Measurements from ENCODE around the gene FAM118A.
A peak's percentile ranks its signal among the peaks of the same experiment; 100 is the strongest.

The FAM118A gene

GRCh38 chr22:45310977-45311531 is 1.3 kb downstream of the FAM118A start:
- H3K9me3 ChIP-seq (ENCODE audit: control extremely low read depth in 1 of 5, control insufficient read depth in 4 of 5, insufficient read depth in 2 of 5, low read depth in 1 of 5, low read length in 4 of 5), result no peaks in the 10 kb centered on the region
- peak overlapping the region in 1 of 2 experiments; percentile 81 for H3K27ac ChIP-seq (ENCODE audit: insufficient read depth in 1 of 2, low read depth in 1 of 2, low read length in 2 of 2, poor library complexity in 1 of 2, severe bottlenecking in 2 of 2)
- no peaks in the 10 kb centered on the region for H3K27me3 ChIP-seq (replicated peaks in 2 of 5; ENCODE audit: control insufficient read depth in 4 of 5, insufficient read depth in 5 of 5, low read length in 4 of 5)
- peaks cover 0 to 31% (median 24%) of the 10 kb centered on the region in 4 experiments for H3K4me1 ChIP-seq (ENCODE audit: control extremely low read depth in 1 of 4, control insufficient read depth in 4 of 4, insufficient read depth in 4 of 4, low read length in 3 of 4)
- ChIA-PET CTCF (interaction anchor here (0.9 to 1.2 kb wide), 5 partner anchors 13 to 66 kb away, joined by 3 to 4 read pairs (median 3); no protein-coding TSS in a partner anchor), POLR2A (interaction anchor here (1.5 kb wide), 1 partner anchor 12 kb away, joined by 3 read pairs; no protein-coding TSS in a partner anchor)
- H3K4me3 ChIP-seq (ENCODE audit: control insufficient read depth in 1 of 7, extremely low read depth in 1 of 7, insufficient read depth in 4 of 7, low read depth in 2 of 7, low read length in 6 of 7), result peak overlapping the region in 6 of 7 experiments; percentile 65 to 91 (median 76)
- no peaks in the 10 kb centered on the region for H3K36me3 ChIP-seq (ENCODE audit: control insufficient read depth in 4 of 4, insufficient read depth in 4 of 4, low read length in 3 of 4)
- DNase-seq, result no peak
- 64% methylated on average over 14 of the region's 14 CpGs for WGBS (ENCODE audit: insufficient coverage)

- Histone ChIP-seq H3K27me3 (replicated peaks in 2 of 5; ENCODE audit: control insufficient read depth in 4 of 5, insufficient read depth in 5 of 5, low read length in 4 of 5) (no peaks in the 10 kb centered on the region), H3K9me3 (ENCODE audit: control extremely low read depth in 1 of 5, control insufficient read depth in 4 of 5, insufficient read depth in 2 of 5, low read depth in 1 of 5, low read length in 4 of 5) (no peaks in the 10 kb centered on the region), H3K4me3 (ENCODE audit: control insufficient read depth in 1 of 7, extremely low read depth in 1 of 7, insufficient read depth in 4 of 7, low read depth in 2 of 7, low read length in 6 of 7) (no peak overlapping the region), H3K4me1 (ENCODE audit: control extremely low read depth in 1 of 4, control insufficient read depth in 4 of 4, insufficient read depth in 4 of 4, low read length in 3 of 4) (peaks cover 0 to 26% (median 24%) of the 10 kb centered on the region in 4 experiments), H3K36me3 (ENCODE audit: control insufficient read depth in 4 of 4, insufficient read depth in 4 of 4, low read length in 3 of 4) (no peaks in the 10 kb centered on the region), H3K27ac (ENCODE audit: insufficient read depth in 1 of 2, low read depth in 1 of 2, low read length in 2 of 2, poor library complexity in 1 of 2, severe bottlenecking in 2 of 2) (no peak overlapping the region)
- ChIA-PET CTCF (interaction anchor here (1.5 kb wide), 1 partner anchor 23 kb away, joined by 5 read pairs; no protein-coding TSS in a partner anchor), POLR2A (interaction anchor here (0.9 to 1.5 kb wide), 2 partner anchors 11 to 22 kb away, joined by 3 read pairs; no protein-coding TSS in a partner anchor)
- WGBS (ENCODE audit: insufficient coverage), result 90% methylated on average over 6 of the region's 8 CpGs
- DNase-seq, result no peak
These were observed 2.7 kb downstream of the FAM118A start for GRCh38 chr22:45312415-45312814.

GRCh38 chr22:45312856-45313255 is 3.1 kb downstream of the FAM118A start:
- DNase-seq, result no peak
- Histone ChIP-seq H3K9me3 (ENCODE audit: control extremely low read depth in 1 of 5, control insufficient read depth in 4 of 5, insufficient read depth in 2 of 5, low read depth in 1 of 5, low read length in 4 of 5) (no peaks in the 10 kb centered on the region), H3K4me1 (ENCODE audit: control extremely low read depth in 1 of 4, control insufficient read depth in 4 of 4, insufficient read depth in 4 of 4, low read length in 3 of 4) (peaks cover 0 to 28% (median 26%) of the 10 kb centered on the region in 4 experiments), H3K4me3 (ENCODE audit: control insufficient read depth in 1 of 7, extremely low read depth in 1 of 7, insufficient read depth in 4 of 7, low read depth in 2 of 7, low read length in 6 of 7) (no peak overlapping the region), H3K27me3 (replicated peaks in 2 of 5; ENCODE audit: control insufficient read depth in 4 of 5, insufficient read depth in 5 of 5, low read length in 4 of 5) (no peaks in the 10 kb centered on the region), H3K36me3 (ENCODE audit: control insufficient read depth in 4 of 4, insufficient read depth in 4 of 4, low read length in 3 of 4) (no peaks in the 10 kb centered on the region), H3K27ac (ENCODE audit: insufficient read depth in 1 of 2, low read depth in 1 of 2, low read length in 2 of 2, poor library complexity in 1 of 2, severe bottlenecking in 2 of 2) (no peak overlapping the region)
- POLR2A ChIA-PET, result interaction anchor here (0.9 kb wide), 1 partner anchor 22 kb away, joined by 3 read pairs; no protein-coding TSS in a partner anchor
- WGBS (ENCODE audit: insufficient coverage), result 87% methylated on average over 4 of the region's 4 CpGs
- CTCF ChIA-PET, result interaction anchor here (1.5 kb wide), 1 partner anchor 22 kb away, joined by 5 read pairs; no protein-coding TSS in a partner anchor

- no peak overlapping the region for H3K4me3 ChIP-seq (ENCODE audit: control insufficient read depth in 1 of 7, extremely low read depth in 1 of 7, insufficient read depth in 4 of 7, low read depth in 2 of 7, low read length in 6 of 7)
- no peaks in the 10 kb centered on the region for H3K36me3 ChIP-seq (ENCODE audit: control insufficient read depth in 4 of 4, insufficient read depth in 4 of 4, low read length in 3 of 4)
- CTCF ChIA-PET, result interaction anchor here (1.0 to 1.2 kb wide), 2 partner anchors 8 to 42 kb away, joined by 3 read pairs; no protein-coding TSS in a partner anchor
- WGBS (ENCODE audit: insufficient coverage), result 84% methylated on average over 7 of the region's 8 CpGs
- H3K9me3 ChIP-seq (ENCODE audit: control extremely low read depth in 1 of 5, control insufficient read depth in 4 of 5, insufficient read depth in 2 of 5, low read depth in 1 of 5, low read length in 4 of 5), result no peaks in the 10 kb centered on the region
- POLR2A ChIA-PET, result no interaction called here
- peak overlapping the region in 1 of 2 experiments; percentile 54 for H3K27ac ChIP-seq (ENCODE audit: insufficient read depth in 1 of 2, low read depth in 1 of 2, low read length in 2 of 2, poor library complexity in 1 of 2, severe bottlenecking in 2 of 2)
- DNase-seq, result peak in 1 of 3 donors; percentile 18
- no peaks in the 10 kb centered on the region for H3K27me3 ChIP-seq (replicated peaks in 2 of 5; ENCODE audit: control insufficient read depth in 4 of 5, insufficient read depth in 5 of 5, low read length in 4 of 5)
- H3K4me1 ChIP-seq (ENCODE audit: control extremely low read depth in 1 of 4, control insufficient read depth in 4 of 4, insufficient read depth in 4 of 4, low read length in 3 of 4), result peaks cover 4 to 31% (median 24%) of the 10 kb centered on the region in 4 experiments
These were observed 4.5 kb downstream of the FAM118A start for GRCh38 chr22:45314054-45314721.

GRCh38 chr22:45314786-45315185 is 5.1 kb downstream of the FAM118A start:
- H3K4me3 ChIP-seq (ENCODE audit: control insufficient read depth in 1 of 7, extremely low read depth in 1 of 7, insufficient read depth in 4 of 7, low read depth in 2 of 7, low read length in 6 of 7), result no peak overlapping the region
- no peaks in the 10 kb centered on the region for H3K9me3 ChIP-seq (ENCODE audit: control extremely low read depth in 1 of 5, control insufficient read depth in 4 of 5, insufficient read depth in 2 of 5, low read depth in 1 of 5, low read length in 4 of 5)
- whole genome bisulfite sequencing (ENCODE audit: insufficient coverage), result 96% methylated on average over 4 of the region's 6 CpGs
- no peaks in the 10 kb centered on the region for H3K27me3 ChIP-seq (replicated peaks in 2 of 5; ENCODE audit: control insufficient read depth in 4 of 5, insufficient read depth in 5 of 5, low read length in 4 of 5)
- H3K36me3 ChIP-seq (ENCODE audit: control insufficient read depth in 4 of 4, insufficient read depth in 4 of 4, low read length in 3 of 4), result no peaks in the 10 kb centered on the region
- ChIA-PET POLR2A (no interaction called here), CTCF (no interaction called here)
- H3K4me1 ChIP-seq (ENCODE audit: control extremely low read depth in 1 of 4, control insufficient read depth in 4 of 4, insufficient read depth in 4 of 4, low read length in 3 of 4), result peaks cover 4 to 28% (median 22%) of the 10 kb centered on the region in 4 experiments
- H3K27ac ChIP-seq (ENCODE audit: insufficient read depth in 1 of 2, low read depth in 1 of 2, low read length in 2 of 2, poor library complexity in 1 of 2, severe bottlenecking in 2 of 2), result peak overlapping the region in 1 of 2 experiments; percentile 54
- DNase-seq, result no peak

- no peak for DNase-seq
- 94% methylated on average over 6 of the region's 9 CpGs for WGBS (ENCODE audit: insufficient coverage)
- POLR2A ChIA-PET, result interaction anchor here (0.6 kb wide), 1 partner anchor 158 kb away, joined by 3 read pairs; no protein-coding TSS in a partner anchor
- CTCF ChIA-PET, result interaction anchor here (1.0 to 1.8 kb wide), 3 partner anchors 16 to 25 kb away, joined by 3 to 9 read pairs (median 6); no protein-coding TSS in a partner anchor
- H3K4me3 ChIP-seq (ENCODE audit: control insufficient read depth in 1 of 7, extremely low read depth in 1 of 7, insufficient read depth in 4 of 7, low read depth in 2 of 7, low read length in 6 of 7), result no peak overlapping the region
- no peak overlapping the region for H3K27ac ChIP-seq (ENCODE audit: insufficient read depth in 1 of 2, low read depth in 1 of 2, low read length in 2 of 2, poor library complexity in 1 of 2, severe bottlenecking in 2 of 2)
- H3K36me3 ChIP-seq (ENCODE audit: control insufficient read depth in 4 of 4, insufficient read depth in 4 of 4, low read length in 3 of 4), result peaks cover 0 to 3% (median 1%) of the 10 kb centered on the region in 4 experiments
- H3K4me1 ChIP-seq (ENCODE audit: control extremely low read depth in 1 of 4, control insufficient read depth in 4 of 4, insufficient read depth in 4 of 4, low read length in 3 of 4), result peaks cover 3 to 17% (median 7%) of the 10 kb centered on the region in 4 experiments
- H3K9me3 ChIP-seq (ENCODE audit: control extremely low read depth in 1 of 5, control insufficient read depth in 4 of 5, insufficient read depth in 2 of 5, low read depth in 1 of 5, low read length in 4 of 5), result no peaks in the 10 kb centered on the region
- H3K27me3 ChIP-seq (replicated peaks in 2 of 5; ENCODE audit: control insufficient read depth in 4 of 5, insufficient read depth in 5 of 5, low read length in 4 of 5), result no peaks in the 10 kb centered on the region
These were observed 7.2 kb downstream of the FAM118A start for GRCh38 chr22:45316796-45317526.
